Natural killer cell (primary cell): ENCODE measurements around the gene GEMIN5. TPM values are rescaled to one million over a fixed set of nuclear protein-coding genes. Genes with fewer than 3 reads are reported as not detected.

Source experiments
- ATAC-seq, 3 donors: fragments of 150-1000 bp in 2 of 3; fragments of 200-7000 bp in 1 of 3; cut with Tn5 transposase; 1 replicate in 1 of 3; 2 replicates in 2 of 3; pipeline ENCODE4 v1.10.0; 2021; ENCODE audit warnings: mild to moderate bottlenecking in 2 of 3, moderate library complexity in 2 of 3
- DNase-seq, 2 donors: peaks; one replicate each; pipeline versions ENCODE4 v3.0.0 to v3.0.0-alpha.2; 2013 to 2021; ENCODE audit warnings: mixed read lengths in 1 of 2
- H3K27ac ChIP-seq: one replicate; pipeline ENCODE4 v1.5.1; 2013; ENCODE audit warnings: mild to moderate bottlenecking, low read length
- H3K27me3 ChIP-seq: one replicate; pipeline ENCODE4 v1.6.1; 2013; ENCODE audit warnings: low read length; ENCODE audit not compliant: control insufficient read depth, insufficient read depth
- H3K36me3 ChIP-seq: one replicate; pipeline ENCODE4 v1.6.1; 2013; ENCODE audit warnings: low read length; ENCODE audit not compliant: control insufficient read depth, insufficient read depth
- H3K4me1 ChIP-seq: one replicate; pipeline ENCODE4 v1.6.1; 2013; ENCODE audit warnings: low read length; ENCODE audit not compliant: control insufficient read depth, insufficient read depth
- H3K4me3 ChIP-seq: one replicate; pipeline ENCODE4 v1.5.1; 2013; ENCODE audit warnings: low read length
- H3K9me3 ChIP-seq: one replicate; pipeline ENCODE4 v1.6.1; 2013; ENCODE audit warnings: low read length; ENCODE audit not compliant: control insufficient read depth, insufficient read depth
- H3K27ac Mint-ChIP-seq, 2 donors: one replicate each; pipeline ENCODE4 v1.8.0; 2022; ENCODE audit warnings: mild to moderate bottlenecking in 2 of 2, mixed read lengths in 2 of 2, moderate library complexity in 1 of 2
- H3K27me3 Mint-ChIP-seq, 2 donors: one replicate each; pipeline ENCODE4 v1.8.0; 2022; ENCODE audit warnings: low read depth in 2 of 2, mixed read lengths in 2 of 2
- H3K36me3 Mint-ChIP-seq: one replicate; pipeline ENCODE4 v1.8.0; 2022; ENCODE audit warnings: mixed read lengths
- H3K4me1 Mint-ChIP-seq, 2 donors: one replicate each; pipeline ENCODE4 v1.8.0; 2022; ENCODE audit warnings: mixed read lengths in 2 of 2
- H3K4me3 Mint-ChIP-seq: one replicate; pipeline ENCODE4 v1.8.0; 2022; ENCODE audit warnings: mild to moderate bottlenecking, moderate library complexity, mixed read lengths
- H3K9me3 Mint-ChIP-seq, 2 donors: one replicate each; pipeline ENCODE4 v1.8.0; 2022; ENCODE audit warnings: mixed read lengths in 2 of 2
- CTCF ChIP-seq: fragments of 200-600 bp; IDR thresholded peaks from one replicate; pipeline ENCODE4 v1.8.0; 2022; ENCODE audit warnings: antibody characterized with exemption
- WGBS: methylation state at CpG from one replicate; pipeline ENCODE4 v1.1.7; 2013; ENCODE audit warnings: missing lambda C conversion rate; ENCODE audit not compliant: insufficient coverage; 5-methylcytosine and 5-hydroxymethylcytosine counted together
- intact Hi-C: fragments of 100-400 bp; cut with micrococcal nuclease; formaldehyde crosslinking; loops from one replicate; pipeline ENCODE4 v1.14.2; 2022
- total RNA-seq, 4 donors: library from RNA; stranded (reverse); fragments of 120-200 nt in 1 of 4; gene quantifications; one replicate each; pipeline versions ENCODE4 v1.2.3 to v1.2.4, GENCODE V29; 2013 to 2022

GEMIN5 gene
- total RNA-seq, 3 donors from 2014 or later (not counting 1 experiment from before 2014, with no cell fraction given) = 6.3 to 12.7 (median 7.8) TPM

- H3K36me3 Mint-ChIP-seq = peaks cover 21% of the 10 kb centered on the region
- Histone ChIP-seq H3K4me1 (no peaks in the 10 kb centered on the region), H3K36me3 (peaks cover 55% of the 10 kb centered on the region), H3K27ac (no peak overlapping the region), H3K4me3 (no peak overlapping the region), H3K27me3 (no peaks in the 10 kb centered on the region), H3K9me3 (no peaks in the 10 kb centered on the region)
- ATAC-seq (no peak), DNase-seq (peak in 1 of 2 donors; percentile 42)
- H3K4me3 Mint-ChIP-seq = no peak overlapping the region
- 91% methylated on average over 5 of the region's 5 CpGs for WGBS
- H3K4me1 Mint-ChIP-seq = peaks cover 10 to 17% of the 10 kb centered on the region in 2 donors
- no peaks in the 10 kb centered on the region for H3K27me3 Mint-ChIP-seq
- intact Hi-C loops = no loop called here
- H3K27ac Mint-ChIP-seq = peak overlapping the region in 1 of 2 donors; percentile 38
- no peaks in the 10 kb centered on the region for H3K9me3 Mint-ChIP-seq
- TF ChIP-seq CTCF = no peak
Observed at GRCh38 chr5:154868702-154869101, 69.3 kb downstream of the GEMIN5 start.

DNA sequence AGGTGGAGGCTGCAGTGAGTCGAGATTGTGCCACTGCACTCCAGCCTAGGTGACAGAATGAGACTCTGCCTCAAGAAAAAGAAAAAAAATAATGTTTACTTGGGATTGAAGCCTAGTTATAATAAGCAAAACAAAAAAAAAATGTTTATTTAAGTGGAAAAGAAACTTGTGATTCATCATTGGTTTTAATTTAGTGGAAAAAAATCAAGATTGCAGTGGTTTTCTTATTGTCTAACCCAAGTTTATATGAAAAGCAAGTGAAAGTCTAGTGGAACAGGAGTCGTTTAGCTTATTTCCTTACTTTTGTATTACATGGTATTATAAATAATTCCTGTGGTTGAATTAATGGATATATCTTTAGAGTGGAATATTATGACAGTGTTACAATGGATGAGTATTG lies 71.2 kb downstream of the GEMIN5 start:
- no peaks in the 10 kb centered on the region for H3K27me3 Mint-ChIP-seq
- intact Hi-C loops = no loop called here
- Histone ChIP-seq H3K36me3 (peaks cover 40% of the 10 kb centered on the region), H3K4me1 (peaks cover 6% of the 10 kb centered on the region), H3K4me3 (no peak overlapping the region), H3K27ac (no peak overlapping the region), H3K9me3 (no peaks in the 10 kb centered on the region), H3K27me3 (no peaks in the 10 kb centered on the region)
- no peaks in the 10 kb centered on the region for H3K9me3 Mint-ChIP-seq
- no peak overlapping the region for H3K4me3 Mint-ChIP-seq
- no peak for TF ChIP-seq CTCF
- peaks cover 27 to 34% of the 10 kb centered on the region in 2 donors for H3K4me1 Mint-ChIP-seq
- ATAC-seq (no peak), DNase-seq (no peak)
- whole genome bisulfite sequencing = 94% methylated on average over 1 of the region's 2 CpGs
- H3K36me3 Mint-ChIP-seq = peaks cover 11% of the 10 kb centered on the region
- peak overlapping the region in 1 of 2 donors; percentile 10 for H3K27ac Mint-ChIP-seq

DNA sequence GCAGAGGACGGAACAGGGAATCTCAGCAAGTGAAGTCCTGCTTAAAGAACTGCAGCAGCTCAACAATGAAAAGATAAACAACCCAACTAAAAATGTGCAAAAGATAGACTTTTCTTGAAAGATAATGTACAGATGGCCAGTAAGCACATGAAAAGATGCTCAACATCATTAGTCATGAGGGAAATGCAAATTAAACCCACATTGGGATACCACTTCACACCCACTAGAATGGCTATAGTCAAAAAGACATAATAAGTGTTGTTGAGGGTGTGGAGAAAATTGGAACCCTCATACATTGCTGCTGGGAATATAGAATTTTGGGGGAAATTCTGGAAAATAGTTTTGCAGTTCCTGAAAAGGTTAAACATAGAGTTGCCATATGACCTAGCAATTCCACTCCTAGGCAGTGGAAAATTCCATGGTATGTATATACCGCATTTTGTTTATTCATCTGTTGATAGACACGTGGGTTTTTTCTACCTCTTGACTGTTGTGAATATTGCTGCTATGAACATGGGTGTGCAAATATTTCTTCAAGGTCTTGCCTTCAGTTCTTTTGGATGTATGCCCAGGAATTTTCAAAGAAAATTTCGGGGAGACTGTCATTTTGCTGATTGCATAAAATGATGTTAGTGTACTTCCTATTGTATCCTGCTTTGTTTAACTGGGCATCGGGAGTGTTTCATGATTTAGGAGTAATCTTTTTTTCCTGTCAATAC lies 72.4 kb downstream of the GEMIN5 start:
- peaks cover 35 to 46% of the 10 kb centered on the region in 2 donors for H3K4me1 Mint-ChIP-seq
- Histone ChIP-seq H3K9me3 (no peaks in the 10 kb centered on the region), H3K4me3 (no peak overlapping the region), H3K4me1 (peaks cover 6% of the 10 kb centered on the region), H3K36me3 (peaks cover 31% of the 10 kb centered on the region), H3K27me3 (no peaks in the 10 kb centered on the region), H3K27ac (no peak overlapping the region)
- no peaks in the 10 kb centered on the region for H3K9me3 Mint-ChIP-seq
- ATAC-seq (no peak), DNase-seq (no peak)
- intact Hi-C loops = no loop called here
- H3K27me3 Mint-ChIP-seq = no peaks in the 10 kb centered on the region
- H3K4me3 Mint-ChIP-seq = no peak overlapping the region
- H3K27ac Mint-ChIP-seq = peak overlapping the region in 1 of 2 donors; percentile 40
- WGBS = 82% methylated on average over 5 of the region's 5 CpGs
- peaks cover 2% of the 10 kb centered on the region for H3K36me3 Mint-ChIP-seq
- TF ChIP-seq CTCF = no peak
